HFFc6 (cell line): ENCODE measurements around the gene MYO18B. TPM values are rescaled to one million over a fixed set of nuclear protein-coding genes. Genes with fewer than 3 reads are reported as not detected.
"Not testable (repeated sequence)": the region's sequence is repeated elsewhere in the genome, so short reads cannot be mapped to it uniquely, and the experiment has no call there.

ENCODE experiments used
- DNase-seq: peaks from one replicate; pipeline ENCODE4 v3.0.0-alpha.2; 2018
- H3K27ac Mint-ChIP-seq: 2 replicates; pipeline ENCODE4 v1.8.0; 2020; ENCODE audit warnings: mild to moderate bottlenecking, mixed read lengths
- H3K27me3 Mint-ChIP-seq: 2 replicates; pipeline ENCODE4 v1.8.0; 2021; ENCODE audit warnings: mild to moderate bottlenecking, moderate library complexity, mixed read lengths; ENCODE audit not compliant: insufficient read depth
- H3K36me3 Mint-ChIP-seq: 2 replicates; pipeline ENCODE4 v1.8.0; 2021; ENCODE audit warnings: low read depth, mixed read lengths
- H3K4me1 Mint-ChIP-seq: 2 replicates; pipeline ENCODE4 v1.8.0; 2020; ENCODE audit warnings: low read depth, mixed read lengths
- H3K4me3 Mint-ChIP-seq: 2 replicates; pipeline ENCODE4 v1.8.0; 2020; ENCODE audit warnings: mild to moderate bottlenecking, moderate library complexity, mixed read lengths
- H3K9me3 Mint-ChIP-seq: 2 replicates; pipeline ENCODE4 v1.8.0; 2020; ENCODE audit warnings: mild to moderate bottlenecking, mixed read lengths
- total RNA-seq, 6 experiments: library from RNA; stranded (reverse); fragmentation: NEBNext Ultra II Directional; extraction: Animal tissue kit (Norgen Biotek cat#: 25700); gene quantifications; 2 replicates in 1 of 6; 3 replicates in 5 of 6; pipeline ENCODE4 v1.2.3, GENCODE V29; 2021
- TF ChIP-seq, protein P1 (sequence below): fragments of 200-600 bp; sonication (generic); IDR thresholded peaks from 2 replicates; pipeline ENCODE4 v1.5.0; 2021; ENCODE audit warnings: antibody characterized with exemption, mild to moderate bottlenecking

MYO18B gene
- total RNA-seq, 6 experiments from 2014 or later = 0.02 TPM; not detected in 5

DNA sequence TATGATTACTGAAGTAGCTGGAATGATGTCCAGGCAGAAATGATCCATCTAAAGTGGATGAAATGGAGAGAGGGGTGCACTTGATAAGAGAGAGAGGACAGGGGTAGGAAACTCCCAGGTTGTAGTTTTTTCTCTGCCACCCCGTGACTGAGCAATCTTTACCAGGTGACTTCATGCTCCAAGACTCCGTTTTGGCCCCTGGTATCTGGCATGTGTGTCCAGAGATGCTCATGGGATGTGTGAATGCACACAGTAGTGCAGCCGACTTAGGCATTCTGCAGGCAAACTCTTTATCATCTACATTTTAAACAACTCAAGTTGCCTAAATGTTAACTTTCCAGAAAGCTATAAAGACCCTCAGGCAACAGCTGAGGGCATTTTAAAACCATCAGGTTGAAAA is 238.0 kb downstream of the MYO18B start:
- TF ChIP-seq, protein P1, sequence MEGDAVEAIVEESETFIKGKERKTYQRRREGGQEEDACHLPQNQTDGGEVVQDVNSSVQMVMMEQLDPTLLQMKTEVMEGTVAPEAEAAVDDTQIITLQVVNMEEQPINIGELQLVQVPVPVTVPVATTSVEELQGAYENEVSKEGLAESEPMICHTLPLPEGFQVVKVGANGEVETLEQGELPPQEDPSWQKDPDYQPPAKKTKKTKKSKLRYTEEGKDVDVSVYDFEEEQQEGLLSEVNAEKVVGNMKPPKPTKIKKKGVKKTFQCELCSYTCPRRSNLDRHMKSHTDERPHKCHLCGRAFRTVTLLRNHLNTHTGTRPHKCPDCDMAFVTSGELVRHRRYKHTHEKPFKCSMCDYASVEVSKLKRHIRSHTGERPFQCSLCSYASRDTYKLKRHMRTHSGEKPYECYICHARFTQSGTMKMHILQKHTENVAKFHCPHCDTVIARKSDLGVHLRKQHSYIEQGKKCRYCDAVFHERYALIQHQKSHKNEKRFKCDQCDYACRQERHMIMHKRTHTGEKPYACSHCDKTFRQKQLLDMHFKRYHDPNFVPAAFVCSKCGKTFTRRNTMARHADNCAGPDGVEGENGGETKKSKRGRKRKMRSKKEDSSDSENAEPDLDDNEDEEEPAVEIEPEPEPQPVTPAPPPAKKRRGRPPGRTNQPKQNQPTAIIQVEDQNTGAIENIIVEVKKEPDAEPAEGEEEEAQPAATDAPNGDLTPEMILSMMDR = no peak
- peaks cover 81% of the 10 kb centered on the region for H3K9me3 Mint-ChIP-seq
- H3K27ac Mint-ChIP-seq = no peak overlapping the region
- H3K4me3 Mint-ChIP-seq = no peak overlapping the region
- peaks cover 5% of the 10 kb centered on the region; the same call in 1 of the 2 replicates for H3K36me3 Mint-ChIP-seq
- H3K27me3 Mint-ChIP-seq = no peaks in the 10 kb centered on the region; the same call in none of the 2 replicates
- H3K4me1 Mint-ChIP-seq = no peaks in the 10 kb centered on the region
- no peak for DNase-seq

DNA sequence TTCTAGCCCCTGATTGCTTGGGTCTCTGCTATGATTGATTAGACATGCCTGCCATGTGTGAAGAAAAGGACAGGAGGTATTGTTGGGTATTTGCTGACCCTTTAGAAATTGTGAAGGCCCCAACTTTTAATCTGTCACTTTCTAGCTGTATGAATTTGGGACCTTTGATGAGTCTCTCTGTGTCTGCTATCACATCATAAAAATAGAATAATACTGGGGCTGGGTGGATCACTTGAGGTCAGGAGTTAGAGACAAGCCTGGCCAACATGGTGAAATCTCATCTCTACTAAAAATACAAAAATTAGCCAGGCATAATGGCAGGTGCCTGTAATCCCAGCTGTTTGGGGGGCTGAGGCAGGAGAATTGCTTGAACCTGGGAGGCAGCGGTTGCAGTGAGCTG is 242.9 kb downstream of the MYO18B start:
- not testable (repeated sequence) for H3K27me3 Mint-ChIP-seq, H3K4me3 Mint-ChIP-seq, H3K4me1 Mint-ChIP-seq, H3K27ac Mint-ChIP-seq, H3K36me3 Mint-ChIP-seq, DNase-seq
- H3K9me3 Mint-ChIP-seq = peaks cover 70% of the 10 kb centered on the region

DNA sequence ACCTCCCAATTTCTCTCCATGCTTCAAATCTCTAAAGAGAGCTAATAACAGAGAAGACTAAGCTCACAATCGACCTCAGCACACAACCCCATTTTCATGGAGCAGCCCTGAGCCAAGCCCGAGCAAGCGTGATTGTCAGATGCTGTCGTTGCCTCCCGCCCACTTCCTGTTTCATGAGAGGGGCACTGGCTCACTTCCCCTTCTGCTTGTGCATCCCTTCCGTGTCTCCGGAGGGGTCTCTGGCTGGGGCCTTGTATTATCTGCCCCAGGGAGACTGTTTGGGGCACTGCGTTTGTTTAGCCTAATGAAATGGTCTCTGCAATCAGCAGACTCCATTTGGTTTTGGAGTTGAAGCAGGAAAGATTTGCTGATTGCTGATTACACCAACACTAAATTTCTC is 246.0 kb downstream of the MYO18B start:
- Mint-ChIP-seq H3K4me1 (no peaks in the 10 kb centered on the region), H3K9me3 (peaks cover 62% of the 10 kb centered on the region), H3K27me3 (no peaks in the 10 kb centered on the region; the same call in 1 of the 2 replicates), H3K4me3 (no peak overlapping the region), H3K36me3 (no peaks in the 10 kb centered on the region; the same call in 1 of the 2 replicates), H3K27ac (no peak overlapping the region)
- TF ChIP-seq, protein P1 = no peak
- no peak for DNase-seq

DNA sequence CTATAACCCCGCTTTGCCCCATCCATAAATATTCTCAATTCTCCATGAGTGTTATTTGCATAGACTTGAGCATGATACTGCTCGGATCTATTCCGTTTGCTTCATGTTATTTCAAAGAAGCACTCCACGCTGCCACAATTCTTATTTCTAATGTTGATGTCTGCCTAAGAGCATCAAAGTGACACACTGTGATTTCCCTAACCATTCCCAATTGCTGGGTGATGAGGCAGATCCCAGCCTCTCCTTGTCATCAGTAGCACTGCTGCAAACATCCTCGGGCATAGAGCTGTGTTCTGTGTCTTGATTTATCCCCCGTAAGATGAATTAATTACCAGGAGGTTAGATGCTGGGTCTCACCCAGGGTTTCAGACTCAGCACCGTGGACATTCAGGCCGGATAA is 249.0 kb downstream of the MYO18B start:
- Mint-ChIP-seq H3K27ac (no peak overlapping the region), H3K4me1 (no peaks in the 10 kb centered on the region), H3K4me3 (no peak overlapping the region), H3K36me3 (peaks cover 4% of the 10 kb centered on the region), H3K9me3 (peaks cover 54% of the 10 kb centered on the region), H3K27me3 (peaks cover 1% of the 10 kb centered on the region; the same call in 1 of the 2 replicates)
- no peak for DNase-seq
- TF ChIP-seq, protein P1 = no peak

DNA sequence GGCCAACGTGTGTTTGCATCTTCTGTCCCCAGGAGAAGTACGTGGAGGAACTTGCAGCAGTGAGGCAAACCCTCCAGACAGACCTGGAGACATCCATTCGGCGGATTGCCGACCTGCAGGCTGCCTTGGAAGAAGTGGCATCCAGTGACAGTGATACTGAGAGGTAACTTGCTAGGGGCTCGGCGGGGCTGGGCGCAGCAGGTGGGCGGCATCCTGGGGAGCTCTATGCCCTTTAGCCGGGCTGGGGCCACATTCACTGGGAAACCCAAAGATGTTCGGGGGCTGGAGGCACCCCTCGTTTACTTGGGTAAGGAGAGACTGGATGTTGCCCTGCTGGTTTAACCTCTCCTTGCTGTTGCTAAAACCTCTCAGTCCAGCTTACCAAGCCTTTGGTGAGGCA is 250.3 kb downstream of the MYO18B start:
- Mint-ChIP-seq H3K27ac (no peak overlapping the region), H3K27me3 (peaks cover 1% of the 10 kb centered on the region; the same call in 1 of the 2 replicates), H3K4me3 (no peak overlapping the region), H3K4me1 (no peaks in the 10 kb centered on the region), H3K36me3 (peaks cover 10% of the 10 kb centered on the region), H3K9me3 (peaks cover 63% of the 10 kb centered on the region)
- no peak for DNase-seq
- TF ChIP-seq, protein P1 = no peak

DNA sequence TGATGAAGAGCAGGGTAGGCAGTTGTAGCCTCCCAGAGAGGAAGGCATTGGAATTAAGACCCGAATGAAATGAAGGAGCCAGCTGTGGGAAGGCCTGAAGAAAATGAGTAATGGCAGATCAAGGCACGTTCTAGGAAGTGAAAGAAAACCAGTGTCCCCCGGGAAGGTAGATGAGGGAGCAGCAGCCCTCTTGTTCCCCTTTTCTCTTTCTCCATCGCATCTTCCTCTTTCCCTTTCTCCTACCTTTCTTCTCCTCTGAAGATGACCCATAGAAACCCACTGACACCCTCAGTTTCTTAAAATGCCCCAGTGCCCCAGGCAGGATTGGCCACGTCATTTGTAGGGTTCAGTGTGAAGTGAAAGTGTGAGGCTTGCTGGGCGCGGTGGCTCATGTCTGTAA is 254.7 kb downstream of the MYO18B start:
- H3K27me3 Mint-ChIP-seq = peaks cover 1% of the 10 kb centered on the region; the same call in 1 of the 2 replicates

More for the DNA sequence above, 254.7 kb downstream of the MYO18B start:
- Mint-ChIP-seq H3K27ac (no peak overlapping the region), H3K4me1 (no peaks in the 10 kb centered on the region), H3K4me3 (no peak overlapping the region), H3K36me3 (peaks cover 15% of the 10 kb centered on the region), H3K9me3 (peaks cover 56% of the 10 kb centered on the region)
- TF ChIP-seq, protein P1 = no peak
- DNase-seq = no peak
